Stimulated activated CD8-positive, alpha-beta memory T cell treated with anti-CD3 and anti-CD28 coated beads, Interleukin-15, amount 100 ng/mL, for 48 hours (primary cell): Measurements from ENCODE around the gene FOXP1.

Source experiments
- DNase-seq, 2 donors: peaks; one replicate each; pipeline ENCODE4 v3.0.0-alpha.2; 2020; ENCODE audit warnings: low read depth in 2 of 2

The FOXP1 gene

GRCh38 chr3:71062037-71062932, 521.2 kb downstream of the FOXP1 start:
- DNase-seq, result no peak

DNA sequence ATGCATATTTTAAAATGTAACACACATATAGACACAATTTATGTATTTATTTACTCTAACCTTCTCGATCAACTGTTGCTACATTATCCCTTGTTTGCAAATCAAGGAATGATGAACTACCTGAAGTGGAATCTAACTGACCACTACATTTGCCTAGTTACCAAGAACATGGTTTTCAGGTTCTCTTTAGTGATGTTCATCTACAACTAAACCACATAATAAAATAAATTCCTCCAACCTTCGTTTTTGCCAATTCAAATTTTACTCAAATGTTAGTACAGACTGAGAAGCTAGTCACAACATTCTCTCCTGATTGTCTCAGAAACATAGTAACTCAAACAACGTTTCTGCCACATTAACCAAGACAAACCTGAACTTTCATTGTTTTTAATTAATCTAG, 521.9 kb downstream of the FOXP1 start:
- DNase-seq, result no peak

DNA sequence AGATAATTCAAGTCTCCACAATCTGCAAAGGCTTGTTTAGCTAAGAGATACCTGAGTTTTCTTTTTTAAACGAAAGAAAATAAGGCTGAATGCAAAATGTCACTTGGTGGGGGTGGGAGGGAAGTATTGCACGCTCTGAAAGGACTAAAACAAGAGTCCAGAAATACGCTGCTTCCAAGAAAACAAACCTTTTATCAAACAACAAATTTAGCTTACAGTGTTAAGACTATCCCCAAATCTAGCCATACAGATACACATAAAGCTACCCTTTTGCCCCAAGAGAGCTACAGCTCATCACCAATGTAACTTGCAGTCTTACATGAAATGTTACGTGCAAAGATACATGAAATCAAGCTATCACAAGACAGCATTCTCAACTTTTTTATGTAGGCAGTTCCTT, 522.5 kb downstream of the FOXP1 start:
- DNase-seq, result no peak

- no peak for DNase-seq
These were observed 523.0 kb downstream of the FOXP1 start for GRCh38 chr3:71060536-71060935.

DNA sequence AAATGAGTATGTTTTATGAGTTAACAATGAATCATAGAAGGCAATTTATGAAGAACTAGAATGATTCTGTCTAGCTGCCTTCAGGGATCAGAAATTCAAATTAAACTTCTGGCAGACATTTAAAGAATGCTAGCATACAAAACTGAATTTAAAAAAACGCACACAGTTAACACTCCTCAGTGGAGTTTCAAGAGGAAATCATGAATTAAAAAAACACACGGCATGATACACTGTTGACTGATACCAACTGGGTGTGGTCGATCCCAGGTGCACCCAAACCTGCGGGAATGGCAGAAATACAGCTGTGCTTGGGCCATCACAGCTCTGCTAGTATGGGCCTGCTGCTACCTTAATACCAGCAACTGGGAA, 526.0 kb downstream of the FOXP1 start:
- DNase-seq, result no peak

- DNase-seq, result no peak
These were observed 527.2 kb downstream of the FOXP1 start for GRCh38 chr3:71056327-71056726.

DNA sequence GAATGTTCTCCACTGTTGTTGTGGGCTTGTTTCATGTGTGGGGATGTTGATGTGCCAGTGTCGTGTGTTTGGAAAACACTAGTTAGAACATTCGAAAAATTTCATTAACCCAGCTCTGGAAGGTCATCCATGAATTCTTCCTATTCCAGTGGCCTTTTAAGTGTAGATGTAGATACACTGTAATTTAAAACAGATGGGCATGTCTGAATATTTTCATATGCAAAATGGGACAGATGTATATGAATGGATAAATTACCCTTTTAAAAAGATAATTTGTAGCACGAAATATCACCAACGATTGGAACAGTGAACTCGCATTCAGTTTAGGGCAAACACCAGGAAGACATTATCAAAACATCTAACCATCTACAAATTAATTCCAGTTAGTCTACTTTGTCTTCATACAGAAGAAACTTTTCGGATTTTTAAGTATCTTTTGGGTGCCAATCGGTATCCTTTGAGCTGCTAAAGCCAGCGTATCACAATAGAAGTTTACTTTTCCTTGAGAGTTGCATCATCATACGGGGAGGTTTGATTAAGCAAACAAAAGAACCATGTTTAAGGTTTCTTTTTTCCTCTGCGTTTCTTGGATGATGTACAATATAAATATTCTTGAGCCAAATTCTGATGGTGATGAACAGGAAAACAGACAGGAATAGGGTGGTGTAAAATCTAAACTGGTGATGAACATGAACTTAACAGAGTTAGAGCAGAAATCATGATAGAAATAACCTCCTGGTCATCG, 528.1 kb downstream of the FOXP1 start:
- no peak for DNase-seq

DNA sequence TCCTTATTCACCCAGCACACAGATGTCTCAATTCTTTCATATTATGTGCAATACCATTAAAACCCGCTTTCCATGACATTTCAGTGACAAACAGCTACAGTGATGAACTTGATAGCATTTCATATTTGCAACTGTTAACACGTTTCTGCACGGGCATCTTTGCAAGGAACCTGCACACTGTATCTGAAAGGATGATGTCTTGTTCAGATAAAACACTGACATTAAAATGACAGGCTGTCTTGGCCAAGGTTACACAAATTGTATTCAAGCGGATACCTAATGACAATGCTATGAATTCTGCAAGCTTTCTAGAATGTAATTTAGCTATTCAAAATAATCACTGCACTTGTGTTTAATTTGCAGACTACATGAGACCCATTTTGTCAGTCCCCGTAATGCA, 529.2 kb downstream of the FOXP1 start:
- no peak for DNase-seq

DNA sequence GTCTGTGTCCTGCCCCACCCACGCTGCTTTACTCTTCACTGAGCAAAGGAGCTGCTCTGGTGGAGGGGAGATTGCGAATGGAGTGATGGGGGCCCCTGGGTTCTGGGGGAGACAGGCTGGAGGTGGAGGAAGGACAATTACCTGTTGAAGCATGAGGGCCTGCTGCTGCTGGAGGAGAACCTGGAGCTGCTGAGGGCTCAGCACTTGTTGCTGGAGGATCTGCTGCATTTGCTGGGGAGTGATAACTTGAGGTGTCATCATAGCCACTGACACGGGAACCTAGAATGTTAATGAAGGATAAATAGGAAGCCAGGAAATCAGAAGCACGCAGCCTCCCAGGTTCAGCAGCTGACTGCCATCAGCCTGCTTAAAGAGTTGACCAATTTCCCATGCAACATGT, 530.0 kb downstream of the FOXP1 start:
- DNase-seq, result no peak

GRCh38 chr3:71052716-71053115, 530.8 kb downstream of the FOXP1 start:
- DNase-seq, result no peak

DNA sequence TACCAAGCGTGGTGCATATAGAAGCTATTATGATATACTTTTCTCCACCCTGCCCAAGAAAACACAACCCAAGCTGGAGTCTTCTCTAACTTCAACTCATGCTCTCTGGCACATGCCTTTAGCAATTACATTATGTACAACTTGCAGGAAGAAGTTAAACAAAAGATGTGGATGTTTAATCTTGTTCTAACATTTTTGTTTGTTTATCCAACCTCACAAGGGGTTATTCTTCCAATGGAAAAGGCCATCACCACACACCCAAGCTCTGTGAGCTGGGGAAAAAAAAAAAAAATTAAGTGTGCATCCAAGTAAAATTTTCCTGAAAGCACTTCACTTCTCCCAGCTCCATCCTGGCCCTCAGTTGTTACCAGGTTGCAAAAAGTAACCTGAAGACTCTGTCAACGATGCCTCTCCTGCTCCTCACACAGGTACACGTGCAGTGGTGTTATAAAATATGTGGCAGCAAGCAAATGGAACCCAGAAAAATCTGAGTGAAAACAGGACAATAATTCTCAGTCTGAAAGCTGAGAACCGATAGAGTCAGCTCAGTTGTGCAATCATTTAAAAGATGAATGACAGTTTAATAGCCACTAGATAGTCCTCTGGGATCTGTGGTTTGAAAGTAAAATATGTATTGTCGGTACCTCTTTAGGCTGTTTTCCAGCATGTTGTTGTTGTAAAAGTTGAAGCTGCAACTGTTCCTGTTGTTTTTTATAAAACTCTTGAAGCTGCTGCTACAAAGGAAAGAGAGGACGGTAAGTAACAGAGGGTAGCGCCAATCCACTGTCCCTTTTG, 531.4 kb downstream of the FOXP1 start:
- no peak for DNase-seq

GRCh38 chr3:71051259-71051595, 532.3 kb downstream of the FOXP1 start:
- DNase-seq, result no peak

DNA sequence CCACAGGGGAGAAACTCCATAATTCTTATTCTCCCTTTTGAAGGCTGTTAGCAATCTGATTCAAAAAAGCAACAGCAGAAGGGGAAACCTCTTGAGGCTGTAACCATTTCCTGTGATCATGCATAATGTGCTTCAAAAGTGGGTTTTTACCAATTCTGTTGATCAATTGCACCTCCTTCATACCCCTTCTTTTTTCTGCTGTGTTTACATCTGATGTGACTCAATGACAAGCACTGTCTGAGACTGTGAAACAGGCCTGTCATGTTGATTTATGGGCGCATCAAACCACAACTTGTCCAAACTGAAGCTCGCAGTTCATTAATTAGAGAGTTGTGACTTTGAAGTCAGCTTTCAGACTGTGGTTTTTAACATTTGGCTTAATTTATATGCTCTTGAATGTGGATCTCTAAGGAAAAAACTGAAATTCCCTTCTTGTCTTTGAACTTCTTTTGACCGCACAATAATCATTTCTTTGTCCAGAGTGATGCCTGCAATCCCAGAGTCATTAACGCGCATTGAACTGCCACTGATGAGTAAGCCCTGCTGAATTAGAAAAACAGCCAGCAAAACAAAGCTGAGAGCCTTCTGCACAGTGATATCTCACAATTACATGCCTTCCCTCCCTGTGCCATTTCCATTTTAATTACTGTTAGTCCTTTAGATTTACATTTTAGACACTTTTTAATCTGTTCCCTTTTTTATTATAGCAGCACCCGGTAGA, 532.8 kb downstream of the FOXP1 start:
- DNase-seq, result peak; percentile 20 to 28

DNA sequence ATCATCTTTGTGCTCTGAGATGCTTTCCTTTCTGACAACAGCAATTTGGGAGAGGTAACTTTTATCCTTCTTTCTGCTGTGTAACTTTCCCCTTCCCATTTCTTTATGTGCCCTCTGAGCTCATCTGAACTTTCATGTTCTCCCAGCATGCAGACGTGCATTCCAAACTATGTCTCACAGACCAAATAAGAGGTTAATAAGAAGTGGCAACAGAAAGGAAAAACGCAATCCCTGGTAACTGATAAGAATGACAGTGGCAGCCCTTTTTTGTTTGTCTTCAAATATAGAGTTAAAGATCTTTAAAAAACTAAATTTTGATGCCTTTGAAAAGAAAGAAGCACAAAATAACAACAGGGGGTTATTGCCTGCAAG, 533.4 kb downstream of the FOXP1 start:
- DNase-seq, result no peak

DNA sequence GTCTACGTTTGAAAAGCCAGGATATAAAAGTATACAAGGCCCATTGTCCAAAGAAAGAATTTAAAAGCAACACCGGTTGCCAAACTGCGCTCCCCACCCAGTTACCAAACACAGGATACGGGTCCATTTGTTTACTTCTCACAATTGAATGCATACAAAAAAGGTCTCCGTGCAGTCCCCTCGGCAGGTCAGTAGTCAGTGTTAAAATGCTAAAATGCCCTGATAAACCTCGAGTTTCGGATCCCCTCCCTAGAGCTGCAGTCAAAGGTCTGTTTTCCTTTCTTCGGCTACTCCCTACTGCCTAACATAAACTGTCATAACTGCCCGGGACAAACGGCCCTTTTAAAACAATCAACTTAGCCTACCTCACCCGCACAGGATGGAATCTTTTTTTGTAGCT, 534.6 kb downstream of the FOXP1 start:
- DNase-seq, result no peak

DNA sequence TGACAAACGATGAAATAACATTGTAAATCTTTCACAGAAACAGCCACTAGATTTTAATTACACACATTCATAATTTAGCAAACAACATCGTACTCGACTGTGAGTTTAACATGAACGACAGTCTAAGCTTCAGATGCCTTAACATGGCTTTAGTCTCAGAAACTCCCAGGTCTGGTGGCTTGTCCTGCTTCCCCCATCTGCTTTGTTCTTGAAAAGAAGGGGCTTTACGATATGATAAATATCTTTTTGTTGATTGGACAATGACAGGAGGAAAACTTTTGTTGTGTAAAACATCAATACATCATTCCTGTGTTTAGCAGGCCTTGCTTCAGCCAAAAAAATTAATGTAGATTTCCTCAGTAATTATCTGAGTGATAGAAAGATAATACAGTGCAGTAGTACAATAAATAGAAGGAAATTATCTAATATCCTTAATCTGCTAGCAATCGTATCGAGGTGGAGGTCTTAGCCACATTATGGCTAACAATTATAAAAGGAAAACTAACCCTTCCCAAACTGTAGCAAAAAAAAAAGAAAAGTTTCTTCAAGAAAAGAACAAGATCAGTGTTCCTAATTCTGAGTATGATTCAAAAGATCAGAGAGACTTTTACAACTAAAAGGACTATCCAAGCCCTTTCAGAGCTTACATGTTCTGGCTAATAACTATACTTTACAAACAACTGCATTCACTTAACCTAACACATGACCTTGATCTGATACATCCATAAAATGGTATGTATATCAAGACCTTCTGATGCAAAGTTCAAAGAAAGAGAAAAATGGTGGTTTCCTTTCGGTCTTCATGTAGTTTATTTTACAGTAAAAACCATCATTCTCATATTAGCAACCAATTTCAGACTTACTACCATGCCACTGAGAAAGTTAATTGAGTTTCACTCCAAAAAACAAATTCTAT, 535.7 kb downstream of the FOXP1 start:
- DNase-seq, result no peak

- DNase-seq, result no peak
These were observed 536.7 kb downstream of the FOXP1 start for GRCh38 chr3:71046791-71047190.

GRCh38 chr3:71045917-71046282, 537.6 kb downstream of the FOXP1 start:
- no peak for DNase-seq

DNA sequence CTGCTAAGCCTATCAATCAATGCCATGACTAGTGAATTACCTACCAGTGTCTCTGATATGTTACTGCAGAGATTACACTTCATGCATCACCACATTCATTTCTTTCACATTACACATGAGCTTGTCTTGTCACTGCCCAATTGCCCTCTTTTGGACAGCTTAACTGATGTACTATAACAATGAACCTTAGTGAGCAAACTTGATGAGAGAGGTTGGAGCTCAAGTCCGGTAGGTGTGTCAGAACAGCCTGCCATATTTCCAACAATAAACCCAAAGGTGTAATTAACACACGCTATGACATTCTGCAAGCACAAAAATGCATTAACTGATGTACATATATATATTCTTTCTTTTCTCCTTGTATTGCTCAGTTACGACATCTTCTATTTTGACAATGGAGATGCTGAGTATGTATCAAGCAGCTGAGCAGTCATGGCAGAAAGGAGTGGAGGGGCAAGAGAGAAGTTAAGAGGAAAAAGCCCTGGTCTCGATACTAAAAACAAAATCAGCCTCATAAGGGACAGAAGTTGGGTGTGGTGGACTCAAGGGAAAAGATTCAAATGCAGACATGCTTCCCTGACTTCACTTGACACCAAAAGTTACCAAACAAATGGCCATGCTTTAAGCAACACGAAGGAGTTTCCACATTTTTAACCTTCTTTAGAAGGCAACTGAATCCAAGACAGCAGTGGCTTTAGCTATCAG, 538.2 kb downstream of the FOXP1 start:
- no peak for DNase-seq

DNA sequence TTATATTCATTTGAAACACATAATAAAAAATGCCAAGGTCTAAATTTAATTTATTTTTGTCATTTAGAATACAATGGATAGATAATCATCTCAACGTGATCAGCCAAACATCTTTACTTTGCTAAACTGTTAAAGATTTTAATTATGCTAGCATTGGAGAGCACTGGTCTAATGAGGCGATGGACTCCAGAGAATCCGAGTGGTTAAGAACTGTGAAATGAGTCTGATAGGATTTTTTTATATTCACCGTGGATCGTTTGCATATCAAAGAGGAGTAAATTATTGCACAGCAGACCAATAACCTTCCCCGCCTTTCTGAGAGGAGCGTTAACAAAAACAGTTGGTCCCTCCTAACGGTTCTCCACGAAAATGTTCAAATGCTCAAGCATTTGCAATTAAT, 540.8 kb downstream of the FOXP1 start:
- no peak for DNase-seq
